T-helper 2 cell treated with Interferon-gamma antibody and Interleukin-4, amounts not matched to agents 100 ng/mL and 5 ng/mL, for 36 hours (primary cell): ENCODE results near the gene CHIT1. TPM values are rescaled to one million over a fixed set of nuclear protein-coding genes. Genes with fewer than 3 reads are reported as not detected.
"Not testable (repeated sequence)": the region's sequence is repeated elsewhere in the genome, so short reads cannot be mapped to it uniquely, and the experiment has no call there.

Source experiments
- intact Hi-C: fragments of 100-400 bp; cut with micrococcal nuclease; formaldehyde crosslinking; loops from one replicate; pipeline ENCODE4 v1.15.1; 2023
- total RNA-seq: library from RNA; stranded (reverse); gene quantifications from 2 replicates; pipeline ENCODE4 v1.2.3, GENCODE V29; 2022

Gene CHIT1
- total RNA-seq, 1 donor from 2014 or later = 0.18 TPM

DNA sequence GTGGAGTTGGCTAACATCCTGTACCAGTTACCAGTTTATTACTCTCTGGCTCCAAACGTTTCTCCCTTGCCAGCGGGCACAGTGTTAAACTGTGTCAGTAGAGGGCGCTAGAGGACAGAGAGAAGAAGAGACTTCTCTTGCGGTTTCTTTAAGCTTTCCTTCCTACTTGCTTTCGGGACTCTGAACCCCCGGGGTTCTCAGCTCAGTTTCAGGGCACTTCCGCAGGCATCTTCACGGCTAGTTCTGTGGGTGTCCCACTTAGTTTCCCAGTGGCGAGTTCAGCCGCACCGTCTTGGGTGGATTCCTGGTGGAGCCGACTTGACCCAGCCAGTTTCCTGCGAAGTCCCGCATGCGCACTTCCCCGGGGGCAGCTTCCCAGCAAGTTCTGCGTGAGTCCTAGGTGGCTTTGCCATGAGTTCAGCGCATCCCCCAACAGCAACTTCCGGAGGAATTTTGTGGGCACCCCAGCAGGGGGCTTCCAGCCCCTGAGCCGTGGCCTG is 37.9 kb upstream of the CHIT1 start:
- intact Hi-C loops = loop anchor here (1.0 to 5.0 kb wide), 2 partner anchors 220 to 230 kb away; no protein-coding TSS in a partner anchor

GRCh38 chr1:203266140-203266539 is 36.7 kb upstream of the CHIT1 start:
- intact Hi-C loops = loop anchor here (5.0 kb wide), 1 partner anchor 229 kb away; no protein-coding TSS in a partner anchor

GRCh38 chr1:203265541-203265940 is 36.1 kb upstream of the CHIT1 start:
- intact Hi-C loops = loop anchor here (5.0 kb wide), 1 partner anchor 228 kb away; no protein-coding TSS in a partner anchor

GRCh38 chr1:203264052-203264501 is 34.6 kb upstream of the CHIT1 start:
- intact Hi-C loops = no loop called here

GRCh38 chr1:203263496-203263895 is 34.0 kb upstream of the CHIT1 start:
- intact Hi-C loops = no loop called here

DNA sequence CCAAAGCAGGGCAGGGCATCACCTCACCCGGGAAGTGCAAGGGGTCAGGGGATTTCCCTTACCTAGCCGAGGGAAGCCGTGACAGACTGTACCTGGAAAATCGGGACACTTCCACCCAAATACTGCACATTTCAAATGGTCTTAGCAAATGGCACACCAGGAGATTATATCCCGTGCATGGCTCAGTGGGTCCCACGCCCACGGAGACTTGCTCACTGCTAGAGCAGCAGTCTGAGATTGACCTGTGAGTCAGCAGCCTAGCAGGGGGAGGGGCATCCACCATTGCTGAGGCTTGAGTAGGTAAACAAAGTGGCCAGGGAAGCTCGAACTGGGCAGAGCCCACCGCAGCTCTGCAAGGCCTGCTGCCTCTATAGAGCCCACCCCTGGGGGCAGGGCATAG is 27.2 kb upstream of the CHIT1 start:
- intact Hi-C loops = not testable (repeated sequence)

DNA sequence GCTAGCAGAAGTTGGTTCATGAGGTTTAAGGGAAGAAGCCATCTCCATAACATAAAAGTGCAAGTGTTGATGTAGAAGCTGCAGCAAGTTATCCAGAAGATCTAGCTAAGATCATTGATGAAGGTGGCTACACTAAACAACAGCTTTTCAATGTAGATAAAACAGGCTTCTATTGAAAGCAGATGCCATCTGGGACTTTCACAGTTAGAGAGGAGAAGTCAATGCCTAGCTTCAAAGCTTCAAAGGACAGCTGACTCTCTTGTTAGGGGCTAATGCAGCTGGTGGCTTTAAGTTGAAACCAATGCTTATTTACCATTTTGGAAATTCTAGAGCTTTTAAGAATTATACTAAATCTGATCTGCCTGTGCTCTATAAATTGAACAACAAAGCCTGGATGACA is 25.3 kb upstream of the CHIT1 start:
- intact Hi-C loops = not testable (repeated sequence)

- intact Hi-C loops = no loop called here
Measured at GRCh38 chr1:203252678-203253077, 23.2 kb upstream of the CHIT1 start.

DNA sequence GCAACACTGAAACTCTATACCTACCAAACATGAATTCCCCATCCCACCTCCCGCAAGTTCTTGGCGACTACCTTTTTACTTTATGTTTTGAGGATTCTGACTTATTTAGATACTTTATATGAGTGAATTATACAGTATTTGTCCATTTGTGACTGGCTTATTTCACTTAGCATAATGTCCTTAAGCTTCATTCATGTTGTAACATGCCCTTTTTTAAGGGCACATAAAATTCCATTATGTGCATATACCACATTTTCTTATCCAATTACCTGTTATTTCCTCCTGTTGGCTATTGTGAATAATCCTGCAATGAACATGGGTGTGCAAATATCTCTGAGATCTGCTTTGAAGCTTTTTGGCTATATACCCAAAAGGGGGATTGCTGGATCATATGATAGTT is 22.0 kb upstream of the CHIT1 start:
- intact Hi-C loops = no loop called here

DNA sequence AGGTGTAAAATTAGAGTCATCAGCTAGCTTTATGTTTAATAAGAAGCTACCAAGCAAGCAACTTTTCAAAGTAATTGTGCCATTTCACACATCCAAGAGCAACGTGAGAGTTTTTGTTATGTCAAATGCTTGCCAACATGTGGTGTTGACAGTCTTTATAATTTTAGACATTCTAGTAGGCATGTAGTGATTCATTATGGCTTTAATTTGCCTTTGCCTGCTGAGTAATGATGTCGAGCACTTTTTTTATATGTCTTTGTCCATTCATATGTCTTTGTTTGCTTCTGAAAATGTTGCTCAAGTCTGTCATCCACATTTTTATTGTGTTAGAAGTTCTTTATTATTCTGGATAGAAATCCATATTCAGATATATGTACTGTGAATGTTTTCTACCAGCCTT is 21.4 kb upstream of the CHIT1 start:
- intact Hi-C loops = no loop called here

DNA sequence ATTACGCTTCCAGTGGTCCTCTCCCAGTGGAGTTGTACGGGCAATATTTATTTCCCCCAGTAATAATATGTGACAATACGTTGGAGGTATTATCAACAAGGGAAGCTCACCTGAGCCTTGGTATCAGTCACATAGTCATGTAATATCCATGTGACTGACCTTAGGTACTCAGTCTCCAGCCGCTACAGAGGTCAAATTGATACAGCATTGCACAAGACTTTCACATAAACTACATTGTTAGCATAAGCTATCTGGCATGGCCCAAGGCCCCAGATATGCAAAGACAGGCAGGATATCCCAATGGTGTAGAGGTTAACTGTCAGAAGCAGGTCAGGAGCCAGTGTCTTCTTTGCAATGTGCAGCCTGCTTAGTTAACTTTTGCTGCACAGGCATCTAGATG is 15.3 kb upstream of the CHIT1 start:
- intact Hi-C loops = no loop called here

GRCh38 chr1:203241708-203242107 is 12.2 kb upstream of the CHIT1 start:
- intact Hi-C loops = not testable (repeated sequence)

DNA sequence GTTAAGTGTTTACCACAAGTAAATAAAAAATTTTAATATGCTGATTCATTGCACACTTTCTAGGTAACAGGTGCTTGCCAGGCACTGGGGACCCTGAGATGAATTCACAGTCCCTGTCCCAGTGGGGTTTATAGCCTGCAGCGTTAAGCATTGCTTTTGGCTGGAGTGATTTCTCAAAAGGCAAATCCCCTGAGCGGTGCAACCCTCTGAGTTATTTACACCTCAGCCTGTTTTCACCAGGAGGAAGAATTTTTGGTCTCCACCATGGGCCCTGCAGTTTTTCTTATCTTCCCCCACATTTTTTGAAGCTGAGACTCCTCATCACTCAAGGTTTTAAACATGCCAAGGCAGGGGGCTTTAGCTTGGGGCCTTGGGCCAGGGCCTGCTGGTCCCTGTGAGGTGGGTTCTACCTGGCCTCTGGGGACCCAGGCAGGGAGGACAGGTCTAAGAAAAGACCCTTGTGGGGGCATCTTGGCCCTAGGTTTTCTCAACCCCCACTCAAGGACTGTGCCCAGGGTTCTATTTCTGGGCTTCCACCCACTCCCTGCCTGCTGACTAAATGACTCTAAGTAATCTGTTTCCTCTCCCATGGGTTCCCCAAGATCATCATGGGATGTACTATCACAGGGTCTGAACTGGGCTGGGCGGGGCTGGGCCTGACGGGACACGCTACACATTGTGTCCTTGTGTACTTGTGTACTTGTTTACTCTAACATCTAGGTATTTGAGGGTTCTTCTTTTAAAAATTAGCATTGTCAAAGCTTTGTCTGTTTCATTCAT is 10.2 kb upstream of the CHIT1 start:
- intact Hi-C loops = no loop called here

- intact Hi-C loops = no loop called here
Measured at GRCh38 chr1:203239081-203239480, 9.6 kb upstream of the CHIT1 start.

GRCh38 chr1:203238535-203238934 is 9.1 kb upstream of the CHIT1 start:
- intact Hi-C loops = no loop called here

DNA sequence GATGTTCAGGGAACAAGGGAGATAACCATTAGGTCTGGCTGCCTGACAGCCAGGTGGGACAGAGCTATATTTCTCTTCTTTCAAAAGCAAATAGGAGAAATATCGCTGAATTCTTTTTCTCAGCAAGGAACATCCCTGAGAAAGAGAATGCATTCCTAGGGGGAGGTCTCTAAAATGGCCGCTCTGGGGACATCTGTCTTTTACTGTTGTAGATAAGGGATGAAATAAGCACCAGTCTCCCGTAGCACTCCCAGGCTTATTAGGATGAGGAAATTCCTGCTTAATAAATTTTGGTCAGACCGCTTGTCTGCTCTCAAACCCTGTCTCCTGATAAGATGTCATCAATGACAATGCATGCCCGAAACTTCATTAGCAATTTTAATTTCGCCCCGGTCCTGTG is 5.4 kb upstream of the CHIT1 start:
- intact Hi-C loops = not testable (repeated sequence)

- intact Hi-C loops = no loop called here
Measured at GRCh38 chr1:203228670-203229069, 803 bp downstream of the CHIT1 start.

DNA sequence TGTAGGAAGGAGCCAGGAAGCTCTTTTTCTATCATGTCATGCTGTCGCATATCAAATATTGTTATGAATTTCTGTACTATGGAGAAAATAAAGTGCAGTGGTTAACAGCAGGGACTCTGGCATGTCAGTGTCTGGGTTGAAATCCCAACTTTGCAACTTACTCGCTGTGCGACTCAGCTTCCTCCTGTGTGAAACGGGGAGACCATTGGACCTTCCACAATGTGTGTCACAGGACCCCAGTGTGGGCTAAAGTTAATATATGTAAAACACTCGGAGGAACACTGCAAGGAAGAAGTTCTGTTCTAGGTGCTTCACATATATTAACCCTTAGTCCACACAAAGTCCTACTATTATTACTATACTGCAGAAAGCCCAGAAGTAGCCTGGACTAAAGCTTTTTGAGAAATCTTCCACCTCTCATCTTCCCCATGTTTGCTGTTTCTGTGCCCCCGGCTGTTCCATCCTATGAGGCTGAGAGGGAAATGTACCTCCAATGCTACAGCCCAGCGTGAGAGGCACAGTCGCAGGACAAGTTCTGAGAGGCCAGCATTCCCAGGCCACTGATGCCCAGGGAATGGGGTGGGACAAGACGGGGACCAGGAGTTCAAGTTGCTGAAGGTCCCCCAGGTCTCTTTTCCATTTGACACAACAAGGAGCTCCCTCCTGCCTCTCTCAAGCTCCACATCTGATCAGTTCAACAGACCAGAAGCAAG is 1.9 kb downstream of the CHIT1 start:
- intact Hi-C loops = no loop called here

DNA sequence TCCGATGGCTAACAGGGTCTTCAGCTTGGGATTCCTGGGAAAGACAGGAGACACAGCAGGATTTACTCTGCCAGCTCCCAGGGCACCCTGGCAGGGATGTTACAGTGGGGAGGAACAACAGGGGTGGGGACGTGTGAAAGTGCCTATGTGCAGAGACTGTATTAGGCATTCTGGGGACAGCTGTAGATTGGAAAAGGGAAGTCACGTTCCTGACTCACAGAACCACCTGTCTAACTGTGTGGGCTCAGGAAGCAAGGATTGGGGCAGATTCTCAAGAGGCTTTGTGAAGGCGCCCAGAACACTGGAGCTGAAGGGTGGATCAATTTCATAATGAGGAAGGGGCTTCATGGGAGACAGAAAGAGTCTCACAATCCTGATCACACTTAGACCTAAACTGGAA is 4.4 kb downstream of the CHIT1 start:
- intact Hi-C loops = no loop called here

DNA sequence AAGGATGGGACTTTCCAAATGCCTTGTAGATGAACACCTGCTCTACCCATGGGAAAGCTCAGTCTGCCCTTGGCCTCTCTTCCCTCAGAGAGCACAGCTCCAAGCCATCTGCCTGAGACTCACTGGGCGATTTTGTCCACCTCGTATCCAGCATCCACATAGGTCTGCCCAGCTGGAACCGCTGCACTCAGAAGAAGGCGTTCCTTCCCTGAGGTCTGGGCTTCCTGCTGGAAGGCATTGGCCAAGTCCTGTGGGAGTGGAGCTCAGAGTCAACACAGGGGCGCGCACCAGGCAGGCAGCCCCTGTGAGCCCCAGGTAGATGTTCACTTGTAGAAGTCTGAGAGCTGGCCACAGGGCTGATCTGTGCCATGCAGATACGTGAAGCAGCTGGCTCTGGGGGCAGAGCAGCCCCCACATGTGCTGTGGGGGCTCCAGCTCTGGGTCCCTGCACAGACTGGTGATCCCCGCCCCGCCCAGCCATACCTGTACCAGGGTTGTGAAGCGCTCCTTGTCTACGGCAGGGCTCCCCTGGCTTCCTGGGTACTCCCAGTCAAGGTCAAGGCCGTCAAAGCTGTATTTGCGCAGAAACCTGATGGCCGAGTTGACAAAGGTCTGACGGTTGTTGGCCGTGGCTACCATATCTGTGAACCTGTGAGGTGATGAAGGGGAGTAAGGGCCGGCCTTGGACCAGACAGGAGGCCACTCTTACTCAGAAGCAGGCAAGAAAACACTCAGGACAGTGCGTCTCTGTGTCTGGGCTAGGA is 6.3 kb downstream of the CHIT1 start:
- intact Hi-C loops = no loop called here

GRCh38 chr1:203219934-203220333 is 9.5 kb downstream of the CHIT1 start:
- intact Hi-C loops = loop anchor here (5.0 kb wide), 1 partner anchor 103 kb away; no protein-coding TSS in a partner anchor
